ENCODE data around the gene SBSN. TPM values are rescaled to one million over a fixed set of nuclear protein-coding genes. Genes with fewer than 3 reads are reported as not detected.

Gene SBSN
- total RNA-seq, 1 donor from 2014 or later, result 0.18 TPM

DNA sequence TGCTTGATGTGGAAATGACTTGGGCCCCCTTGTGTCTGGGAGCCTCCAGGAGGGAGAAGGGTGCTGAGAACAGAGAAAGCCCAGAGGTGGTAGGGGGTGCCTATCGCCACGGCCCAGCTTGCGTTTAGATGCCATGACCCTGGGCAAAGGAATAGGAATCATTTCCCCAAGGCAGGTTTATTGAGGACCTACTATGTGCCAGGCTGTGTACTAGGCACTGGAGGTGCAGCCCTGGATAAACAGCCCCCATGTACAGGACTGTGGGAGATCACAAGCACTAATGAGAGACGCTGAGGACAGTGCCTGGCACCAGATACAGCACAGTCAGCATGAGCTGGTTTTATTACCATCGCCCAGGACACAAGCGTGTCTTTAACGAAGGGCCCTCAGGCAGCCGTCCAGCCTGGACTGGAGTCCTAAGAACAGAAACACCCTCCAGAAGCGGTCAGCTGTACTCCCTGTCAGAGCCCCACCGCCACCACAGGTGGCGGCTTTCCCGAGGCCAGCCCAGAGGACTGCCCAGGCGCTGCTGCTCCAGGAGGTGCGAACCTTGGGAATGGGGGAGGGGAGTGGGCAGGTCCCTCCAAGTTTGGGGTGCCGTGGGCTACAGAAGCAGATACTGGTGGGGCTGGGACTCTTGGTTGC is 21.9 kb upstream of the SBSN start:
- no peak overlapping the region for H3K4me3 Mint-ChIP-seq (ENCODE audit: unreplicated experiment)
- peaks cover 18% of the 10 kb centered on the region for H3K27me3 Mint-ChIP-seq (ENCODE audit: unreplicated experiment)
- TF ChIP-seq, protein P1, sequence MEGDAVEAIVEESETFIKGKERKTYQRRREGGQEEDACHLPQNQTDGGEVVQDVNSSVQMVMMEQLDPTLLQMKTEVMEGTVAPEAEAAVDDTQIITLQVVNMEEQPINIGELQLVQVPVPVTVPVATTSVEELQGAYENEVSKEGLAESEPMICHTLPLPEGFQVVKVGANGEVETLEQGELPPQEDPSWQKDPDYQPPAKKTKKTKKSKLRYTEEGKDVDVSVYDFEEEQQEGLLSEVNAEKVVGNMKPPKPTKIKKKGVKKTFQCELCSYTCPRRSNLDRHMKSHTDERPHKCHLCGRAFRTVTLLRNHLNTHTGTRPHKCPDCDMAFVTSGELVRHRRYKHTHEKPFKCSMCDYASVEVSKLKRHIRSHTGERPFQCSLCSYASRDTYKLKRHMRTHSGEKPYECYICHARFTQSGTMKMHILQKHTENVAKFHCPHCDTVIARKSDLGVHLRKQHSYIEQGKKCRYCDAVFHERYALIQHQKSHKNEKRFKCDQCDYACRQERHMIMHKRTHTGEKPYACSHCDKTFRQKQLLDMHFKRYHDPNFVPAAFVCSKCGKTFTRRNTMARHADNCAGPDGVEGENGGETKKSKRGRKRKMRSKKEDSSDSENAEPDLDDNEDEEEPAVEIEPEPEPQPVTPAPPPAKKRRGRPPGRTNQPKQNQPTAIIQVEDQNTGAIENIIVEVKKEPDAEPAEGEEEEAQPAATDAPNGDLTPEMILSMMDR (IDR thresholded peaks at IDR 0.05; ENCODE audit: unreplicated experiment), result no peak
- no peaks in the 10 kb centered on the region for H3K9me3 Mint-ChIP-seq (ENCODE audit: unreplicated experiment)
- peaks cover 5% of the 10 kb centered on the region for H3K4me1 Mint-ChIP-seq (ENCODE audit: unreplicated experiment)
- H3K36me3 Mint-ChIP-seq (ENCODE audit: low read depth, unreplicated experiment), result peaks cover 7% of the 10 kb centered on the region
- no peak overlapping the region for H3K27ac Mint-ChIP-seq (ENCODE audit: unreplicated experiment)
- no peak for DNase-seq (ENCODE audit: low spot score)

DNA sequence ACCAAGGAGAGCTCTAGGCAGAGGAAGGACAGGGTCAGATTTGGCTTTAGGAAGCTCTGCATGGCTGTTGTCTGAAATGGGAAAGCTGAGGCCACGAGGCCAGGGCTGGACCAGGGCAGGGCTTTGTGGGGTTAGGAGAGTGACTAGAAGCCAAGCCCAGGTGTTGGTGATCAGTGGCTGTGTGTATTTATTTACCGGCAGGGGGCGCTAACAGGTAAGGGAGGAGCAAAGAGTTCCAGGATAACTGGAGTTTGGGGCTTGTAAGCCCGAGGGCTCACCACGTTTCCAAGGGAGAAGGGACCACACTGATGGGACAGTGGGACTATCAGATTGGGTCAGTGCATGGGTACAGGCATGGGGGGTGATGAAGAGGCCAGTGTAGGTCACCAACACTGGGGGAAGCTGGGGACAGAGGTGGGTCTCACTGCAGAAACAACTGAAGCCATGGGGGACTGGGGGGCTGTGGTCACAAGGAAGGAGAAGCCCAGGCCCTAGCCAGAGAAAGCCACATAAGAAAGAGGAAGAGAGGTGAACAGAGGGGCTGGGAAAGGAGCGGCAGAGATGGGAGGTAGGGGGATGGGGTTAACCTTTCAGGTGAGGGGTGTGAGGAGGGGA is 21.2 kb upstream of the SBSN start:
- Mint-ChIP-seq H3K4me1 (ENCODE audit: unreplicated experiment) (peaks cover 11% of the 10 kb centered on the region), H3K9me3 (ENCODE audit: unreplicated experiment) (no peaks in the 10 kb centered on the region), H3K4me3 (ENCODE audit: unreplicated experiment) (no peak overlapping the region), H3K27ac (ENCODE audit: unreplicated experiment) (no peak overlapping the region), H3K27me3 (ENCODE audit: unreplicated experiment) (peaks cover 20% of the 10 kb centered on the region), H3K36me3 (ENCODE audit: low read depth, unreplicated experiment) (peaks cover 7% of the 10 kb centered on the region)
- TF ChIP-seq, protein P1 (IDR thresholded peaks at IDR 0.05; ENCODE audit: unreplicated experiment), result peak; percentile 81
- peak; percentile 65 for DNase-seq (ENCODE audit: low spot score)

DNA sequence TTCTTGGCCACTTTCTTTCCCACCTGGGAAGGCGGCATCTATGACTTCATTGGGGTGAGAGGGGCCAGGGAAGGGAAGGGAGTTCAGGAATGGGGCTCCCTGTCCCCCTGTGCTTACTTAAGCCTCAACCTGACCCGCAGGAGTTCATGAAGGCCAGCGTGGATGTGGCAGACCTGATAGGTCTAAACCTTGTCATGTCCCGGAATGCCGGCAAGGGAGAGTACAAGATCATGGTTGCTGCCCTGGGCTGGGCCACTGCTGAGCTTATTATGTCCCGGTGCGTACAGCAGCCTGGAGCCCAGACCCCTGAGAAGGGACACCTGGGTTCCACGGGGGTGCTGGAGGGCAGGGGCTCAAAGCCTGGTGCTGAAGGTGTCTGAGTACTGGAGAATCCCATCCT is 18.4 kb upstream of the SBSN start:
- H3K9me3 Mint-ChIP-seq (ENCODE audit: unreplicated experiment), result no peaks in the 10 kb centered on the region
- TF ChIP-seq, protein P1 (IDR thresholded peaks at IDR 0.05; ENCODE audit: unreplicated experiment), result no peak
- peaks cover 13% of the 10 kb centered on the region for H3K4me1 Mint-ChIP-seq (ENCODE audit: unreplicated experiment)
- peaks cover 14% of the 10 kb centered on the region for H3K27me3 Mint-ChIP-seq (ENCODE audit: unreplicated experiment)
- H3K27ac Mint-ChIP-seq (ENCODE audit: unreplicated experiment), result no peak overlapping the region
- DNase-seq (ENCODE audit: low spot score), result no peak
- peaks cover 7% of the 10 kb centered on the region for H3K36me3 Mint-ChIP-seq (ENCODE audit: low read depth, unreplicated experiment)
- peak overlapping the region; percentile 93 for H3K4me3 Mint-ChIP-seq (ENCODE audit: unreplicated experiment)

DNA sequence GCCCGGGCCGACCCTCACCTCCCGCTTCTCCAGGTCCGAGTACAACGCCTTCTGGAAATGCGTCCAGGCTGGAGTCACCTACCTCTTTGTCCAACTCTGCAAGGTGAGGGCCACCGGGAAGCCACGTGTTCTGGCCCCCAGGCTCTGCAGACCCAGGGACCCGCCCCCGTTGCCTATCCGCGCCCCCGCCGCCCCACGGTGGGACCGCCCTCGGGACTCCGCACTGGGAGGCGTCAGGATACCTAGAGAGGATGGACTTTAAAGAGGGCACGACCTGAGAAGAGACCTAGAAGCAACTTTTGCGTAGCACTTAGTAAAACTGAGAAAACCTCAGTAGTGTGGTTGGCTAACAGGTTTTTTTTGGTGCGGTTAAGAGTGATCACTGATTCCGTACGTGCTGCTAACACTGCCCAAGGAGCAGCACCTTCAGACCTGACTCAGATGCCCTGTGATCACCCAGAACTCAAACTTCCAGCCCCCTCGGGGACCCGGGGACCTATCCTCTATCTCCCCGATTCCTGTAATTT is 17.8 kb upstream of the SBSN start:
- Mint-ChIP-seq H3K27me3 (ENCODE audit: unreplicated experiment) (peaks cover 13% of the 10 kb centered on the region), H3K4me1 (ENCODE audit: unreplicated experiment) (peaks cover 13% of the 10 kb centered on the region), H3K27ac (ENCODE audit: unreplicated experiment) (no peak overlapping the region), H3K36me3 (ENCODE audit: low read depth, unreplicated experiment) (peaks cover 3% of the 10 kb centered on the region), H3K4me3 (ENCODE audit: unreplicated experiment) (peak overlapping the region; percentile 93), H3K9me3 (ENCODE audit: unreplicated experiment) (no peaks in the 10 kb centered on the region)
- peak; percentile 31 for DNase-seq (ENCODE audit: low spot score)
- TF ChIP-seq, protein P1 (IDR thresholded peaks at IDR 0.05; ENCODE audit: unreplicated experiment), result no peak

Data from endothelial cell (in vitro differentiated cells).